RKO (cell line): Measurements from ENCODE around the gene TAMALIN.

ENCODE experiments used
- DNase-seq: peaks from one replicate; pipeline ENCODE4 v3.0.0-alpha.2; 2016; ENCODE audit warnings: low spot score

TAMALIN gene

DNA sequence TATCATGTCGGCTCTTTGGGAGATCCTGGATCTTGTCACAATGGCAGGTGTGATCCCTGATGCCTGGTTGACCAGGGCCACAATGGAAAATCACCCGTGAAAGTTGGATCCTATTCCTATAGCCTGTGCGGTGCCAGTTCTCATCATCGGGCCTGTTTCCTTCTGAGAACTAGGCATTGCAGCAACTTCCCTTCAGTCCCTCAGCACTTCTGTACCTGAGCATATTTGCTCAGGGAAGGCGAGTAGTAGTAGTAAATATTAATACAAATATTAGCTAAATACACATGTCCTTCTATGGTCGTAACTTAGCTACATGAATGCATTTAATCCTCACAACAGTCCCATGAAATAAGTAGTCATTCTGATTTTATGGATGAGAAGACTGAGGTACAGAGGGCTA is 22.1 kb upstream of the TAMALIN start:
- no peak for DNase-seq

DNA sequence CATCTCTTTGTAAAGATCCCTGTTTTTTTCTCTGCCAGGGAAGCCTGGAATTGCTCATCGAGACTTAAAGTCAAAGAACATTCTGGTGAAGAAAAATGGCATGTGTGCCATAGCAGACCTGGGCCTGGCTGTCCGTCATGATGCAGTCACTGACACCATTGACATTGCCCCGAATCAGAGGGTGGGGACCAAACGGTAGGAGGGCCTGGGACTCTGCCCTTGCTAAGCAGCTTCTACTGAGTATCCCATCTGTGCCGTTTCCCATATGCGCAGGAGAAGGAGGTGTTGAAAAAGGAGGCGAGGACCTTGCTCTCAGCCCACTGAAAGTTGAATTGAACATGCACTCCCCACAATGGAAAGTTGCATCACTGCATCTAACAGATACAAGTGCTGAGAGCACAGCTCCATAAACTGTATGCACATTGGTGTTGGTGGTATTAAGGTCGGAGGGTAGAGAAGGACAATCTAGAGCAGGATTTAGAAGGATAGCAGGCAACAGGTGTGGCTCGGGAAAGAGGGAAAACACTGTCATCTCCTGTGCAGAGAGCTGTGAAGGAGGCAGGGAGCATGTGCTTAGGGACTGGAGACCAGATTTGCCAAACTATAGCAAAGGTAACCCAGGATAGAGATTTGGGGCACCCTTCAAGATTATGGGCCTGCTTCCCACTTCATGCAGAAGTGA is 21.5 kb upstream of the TAMALIN start:
- DNase-seq: no peak

DNA sequence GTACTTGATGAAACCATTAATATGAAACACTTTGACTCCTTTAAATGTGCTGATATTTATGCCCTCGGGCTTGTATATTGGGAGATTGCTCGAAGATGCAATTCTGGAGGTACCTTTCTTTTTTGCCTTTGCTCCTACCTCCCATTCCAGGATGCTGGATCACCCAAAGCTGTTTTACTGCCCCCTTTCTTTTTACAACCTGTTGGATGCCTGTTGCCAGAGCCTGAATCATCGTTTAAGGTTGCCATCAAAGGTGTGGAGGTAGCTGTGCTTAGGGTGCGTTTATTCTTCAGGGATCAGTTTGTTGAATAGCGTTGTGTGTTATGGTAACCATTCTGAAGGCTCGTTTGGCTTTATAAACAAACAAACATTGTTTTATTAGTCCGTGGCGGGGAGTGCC is 19.9 kb upstream of the TAMALIN start:
- DNase-seq: no peak

DNA sequence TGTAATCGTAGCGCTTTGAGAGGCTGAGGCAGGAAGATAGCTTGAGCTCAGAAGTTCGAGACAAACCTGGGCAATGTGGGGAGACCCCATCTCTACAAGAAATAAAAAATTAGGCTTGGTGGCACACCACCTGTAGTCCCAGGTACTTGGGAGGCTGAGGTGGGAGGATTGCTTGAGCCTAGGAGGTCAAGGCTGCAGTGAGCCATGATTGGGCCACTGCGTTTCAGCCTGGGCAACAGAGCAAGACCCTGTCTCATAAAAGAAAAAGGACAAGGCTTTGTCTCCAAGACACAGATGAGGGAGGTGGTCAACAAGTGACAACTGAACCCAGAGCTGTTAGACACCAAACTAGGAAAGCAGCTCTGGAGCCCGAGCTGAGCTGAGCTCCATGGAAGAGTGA is 14.5 kb upstream of the TAMALIN start:
- no peak for DNase-seq

DNA sequence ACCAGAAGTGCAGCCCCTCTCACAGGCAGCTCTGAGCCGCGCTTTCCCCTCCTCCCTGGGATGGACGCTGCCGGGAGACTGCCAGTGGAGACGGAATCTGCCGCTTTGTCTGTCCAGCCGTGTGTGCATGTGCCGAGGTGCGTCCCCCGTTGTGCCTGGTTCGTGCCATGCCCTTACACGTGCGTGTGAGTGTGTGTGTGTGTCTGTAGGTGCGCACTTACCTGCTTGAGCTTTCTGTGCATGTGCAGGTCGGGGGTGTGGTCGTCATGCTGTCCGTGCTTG is 12.3 kb upstream of the TAMALIN start:
- no peak for DNase-seq

DNA sequence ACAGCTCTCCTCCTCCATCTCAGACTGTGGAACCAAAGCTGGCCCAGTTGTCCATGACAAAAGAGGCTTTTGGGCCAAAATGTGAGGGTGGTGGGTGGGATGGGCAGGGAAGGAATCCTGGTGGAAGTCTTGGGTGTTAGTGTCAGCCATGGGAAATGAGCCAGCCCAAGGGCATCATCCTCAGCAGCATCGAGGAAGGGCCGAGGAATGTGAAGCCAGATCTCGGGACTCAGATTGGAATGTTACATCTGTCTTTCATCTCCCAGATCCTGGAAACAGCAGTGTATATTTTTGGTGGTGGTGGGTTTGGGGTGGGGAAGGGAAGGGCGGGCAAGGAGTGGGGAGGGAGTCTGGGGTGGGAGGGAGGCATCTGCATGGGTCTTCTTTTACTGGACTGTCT is 11.8 kb upstream of the TAMALIN start:
- DNase-seq: no peak

DNA sequence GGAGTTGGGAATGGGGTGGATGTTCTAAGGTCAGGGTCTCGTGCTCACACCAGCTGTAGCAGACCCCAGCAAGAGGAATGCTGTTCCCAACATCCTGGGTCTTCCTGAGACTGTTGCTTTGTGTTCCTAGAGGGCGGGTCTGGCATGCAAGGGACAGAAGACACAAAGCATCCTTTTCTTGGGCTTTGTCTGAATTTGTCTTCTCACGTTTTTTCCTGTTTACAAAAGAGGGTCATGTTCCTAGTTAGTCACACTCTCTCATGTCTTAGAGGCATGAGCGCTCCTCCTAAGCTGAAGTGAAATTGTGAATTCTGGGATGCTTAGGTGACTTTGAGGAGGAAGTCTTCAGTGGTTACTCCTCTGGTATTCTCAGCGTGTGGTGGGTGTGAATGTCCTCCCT is 9.6 kb upstream of the TAMALIN start:
- no peak for DNase-seq

DNA sequence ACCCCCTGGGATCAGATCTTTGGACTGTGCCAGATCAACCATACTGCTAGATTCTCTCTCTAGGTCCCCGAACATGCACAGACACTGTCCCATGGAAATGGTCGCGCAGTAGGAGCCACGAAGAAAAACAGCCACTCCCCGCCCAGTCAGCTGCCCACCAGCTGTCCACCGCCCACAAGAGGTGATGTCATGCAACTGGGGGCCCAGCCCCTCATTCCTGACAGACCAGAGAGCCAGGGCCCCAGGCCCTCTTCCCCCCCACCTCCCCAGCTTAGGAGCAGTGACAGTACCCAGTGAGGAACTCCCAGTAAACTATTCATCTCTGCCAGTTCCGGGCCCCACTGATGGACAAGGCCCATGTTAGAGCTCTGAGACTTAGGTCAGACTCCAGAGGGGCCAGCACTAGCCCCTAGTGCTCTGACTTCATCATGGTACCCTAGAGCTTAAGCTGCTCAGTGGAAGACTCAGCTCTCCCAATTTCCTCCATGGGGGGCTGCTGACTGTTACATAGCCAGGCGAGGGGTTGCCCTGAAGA is 3.7 kb upstream of the TAMALIN start:
- no peak for DNase-seq

DNA sequence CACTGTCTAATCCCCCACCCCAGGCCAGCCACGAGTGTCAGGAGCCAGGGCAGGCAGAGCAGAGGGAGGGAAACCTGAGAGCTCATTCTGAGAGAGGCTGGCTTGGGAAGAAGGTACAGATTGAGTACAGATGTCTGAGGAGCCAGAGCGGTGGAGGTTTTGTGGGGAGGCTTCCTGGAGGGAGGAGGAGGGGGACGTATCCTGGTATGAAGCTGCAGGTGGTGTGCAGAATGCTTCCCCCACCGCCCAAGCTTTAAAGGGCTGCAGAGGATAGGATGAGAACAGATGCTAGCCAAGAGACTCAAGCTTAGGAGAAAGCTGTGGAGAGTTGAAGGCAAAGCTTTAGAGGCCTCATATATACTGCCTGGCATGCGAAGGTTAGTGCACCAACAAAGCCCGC is 3.2 kb upstream of the TAMALIN start:
- DNase-seq: no peak

DNA sequence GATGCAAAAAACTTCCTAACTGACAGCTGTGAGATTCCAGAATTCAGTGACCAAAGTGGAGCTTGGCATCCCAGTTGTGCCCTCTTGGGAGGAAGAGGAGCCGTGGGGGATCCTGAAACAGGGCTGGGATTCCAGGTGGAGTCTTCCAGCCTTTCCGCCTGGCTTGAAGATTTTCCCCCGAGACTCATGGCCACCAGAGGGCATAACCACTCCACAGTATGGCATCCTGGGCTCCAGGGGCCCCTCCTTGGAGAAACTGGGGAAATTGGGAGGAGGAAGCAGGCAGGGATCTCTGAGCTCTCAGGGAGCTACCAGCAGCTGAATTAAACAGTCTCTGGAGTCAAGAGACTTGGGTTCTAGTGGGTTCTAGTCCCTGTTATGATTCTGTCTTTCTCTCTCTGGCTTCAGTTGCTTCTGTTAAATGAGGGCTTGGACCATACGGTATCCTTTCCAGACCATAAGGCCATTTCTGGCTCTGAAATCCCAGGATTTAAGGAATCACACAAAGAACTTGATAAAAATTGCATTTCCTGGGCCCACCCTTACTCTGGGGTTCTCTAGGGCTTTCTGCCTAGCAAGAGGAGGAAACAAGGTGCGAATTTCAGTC is 2.6 kb upstream of the TAMALIN start:
- DNase-seq: peak; percentile 55

DNA sequence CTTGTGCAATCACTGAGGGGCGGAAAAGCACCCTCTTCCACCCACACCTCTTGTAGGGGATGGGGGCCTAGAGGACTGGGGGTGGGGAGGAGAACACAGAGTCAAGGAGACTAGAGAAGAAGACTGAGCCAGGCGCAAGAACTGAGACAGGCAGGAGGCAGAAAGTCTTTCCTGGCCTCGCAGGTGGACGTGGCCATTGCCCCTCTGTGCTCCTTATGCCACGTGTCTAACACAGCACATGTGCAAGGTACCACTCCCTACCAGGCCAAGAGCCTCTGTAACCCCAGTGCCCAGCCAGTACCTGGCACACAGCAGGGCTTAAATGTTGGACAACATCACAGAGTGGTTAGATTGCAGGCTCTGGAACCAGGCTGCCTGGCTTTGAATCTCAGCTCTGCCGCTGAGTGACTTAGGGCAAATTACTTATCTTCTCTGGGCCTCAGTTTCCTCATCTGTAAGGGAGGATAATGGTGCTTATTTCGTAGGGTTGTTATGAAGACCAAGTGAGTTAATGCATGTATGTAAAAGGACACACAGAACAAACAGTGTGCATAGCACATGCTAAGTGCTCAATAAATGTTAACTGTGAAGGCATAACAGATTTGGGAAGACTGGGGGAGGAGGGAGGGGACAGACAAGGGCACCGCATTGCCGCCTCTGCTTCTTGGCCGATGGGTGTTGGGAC is 1.4 kb upstream of the TAMALIN start:
- no peak for DNase-seq

DNA sequence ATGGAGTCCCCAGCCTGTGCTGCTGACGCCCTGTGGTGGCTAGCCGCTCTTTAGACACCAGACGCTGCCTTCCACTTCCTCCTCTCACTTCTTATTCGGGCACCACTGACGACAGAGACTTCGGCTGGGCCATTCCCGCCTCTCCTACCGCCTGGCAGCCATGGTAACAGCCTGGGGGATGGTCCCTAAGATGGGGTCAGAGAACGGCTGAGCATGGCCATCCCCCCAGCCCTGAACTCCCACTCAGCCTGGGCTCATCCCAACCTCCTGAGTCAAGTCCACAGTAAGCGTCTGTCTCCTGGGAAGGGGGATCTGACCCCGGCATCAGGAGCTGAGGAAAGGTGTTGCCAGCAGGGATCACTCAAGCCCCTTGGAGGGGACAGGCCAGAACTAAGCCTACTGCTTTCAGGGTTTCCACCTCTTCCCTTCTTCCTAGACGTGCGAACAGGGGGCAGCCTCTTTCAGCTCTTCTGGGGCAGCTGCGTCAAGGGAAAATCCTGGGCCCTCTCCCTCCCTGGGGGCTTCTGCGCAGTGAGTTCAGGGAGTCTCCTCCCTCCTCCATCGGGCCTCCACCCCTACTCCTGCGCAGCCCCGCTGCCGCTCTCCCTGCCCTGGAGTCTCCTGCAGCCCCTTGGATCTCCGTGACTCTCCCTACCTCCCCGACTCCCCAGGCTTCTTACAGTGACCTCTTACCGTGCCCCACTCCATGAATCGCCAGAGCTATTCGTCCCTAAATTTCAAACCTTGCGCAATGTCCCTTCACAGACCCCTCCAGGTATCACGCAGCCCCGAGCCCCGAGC is 643 bp upstream of the TAMALIN start:
- no peak for DNase-seq

DNA sequence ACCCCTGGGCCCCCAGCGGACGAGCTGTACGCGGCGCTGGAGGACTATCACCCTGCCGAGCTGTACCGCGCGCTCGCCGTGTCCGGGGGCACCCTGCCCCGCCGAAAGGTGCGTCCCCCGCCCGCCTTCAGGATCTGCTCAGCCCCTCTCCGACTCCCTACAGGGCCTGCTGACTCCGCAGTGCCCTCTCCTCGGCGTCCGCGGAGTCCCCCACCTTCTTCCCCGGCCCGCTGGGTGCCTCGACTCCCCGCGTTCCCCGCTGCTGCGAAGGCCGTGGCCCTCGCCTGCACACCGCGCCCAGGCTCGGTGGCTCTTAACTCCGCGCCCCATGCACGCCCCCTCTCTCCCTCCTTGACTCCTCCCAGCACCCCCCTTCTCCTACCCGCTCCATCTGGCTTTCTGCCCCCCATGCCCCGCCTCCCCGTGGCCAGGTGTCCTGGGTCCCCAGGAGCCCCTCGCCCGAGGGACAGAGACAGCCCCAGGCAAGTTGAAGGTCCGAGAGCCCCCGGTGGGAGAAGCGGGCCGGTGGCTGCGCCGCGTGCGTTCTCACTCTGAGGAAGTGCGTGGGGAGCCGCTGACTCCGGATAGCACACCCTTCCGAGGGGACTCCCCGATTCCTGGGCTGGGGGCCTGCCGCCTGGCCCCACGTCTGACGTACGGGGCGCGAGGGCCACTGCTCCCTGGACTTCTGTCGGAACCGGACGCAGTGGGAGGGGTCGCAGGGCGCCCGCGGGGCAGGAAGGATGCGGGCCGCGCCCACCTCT is 594 bp downstream of the TAMALIN start:
- no peak for DNase-seq

DNA sequence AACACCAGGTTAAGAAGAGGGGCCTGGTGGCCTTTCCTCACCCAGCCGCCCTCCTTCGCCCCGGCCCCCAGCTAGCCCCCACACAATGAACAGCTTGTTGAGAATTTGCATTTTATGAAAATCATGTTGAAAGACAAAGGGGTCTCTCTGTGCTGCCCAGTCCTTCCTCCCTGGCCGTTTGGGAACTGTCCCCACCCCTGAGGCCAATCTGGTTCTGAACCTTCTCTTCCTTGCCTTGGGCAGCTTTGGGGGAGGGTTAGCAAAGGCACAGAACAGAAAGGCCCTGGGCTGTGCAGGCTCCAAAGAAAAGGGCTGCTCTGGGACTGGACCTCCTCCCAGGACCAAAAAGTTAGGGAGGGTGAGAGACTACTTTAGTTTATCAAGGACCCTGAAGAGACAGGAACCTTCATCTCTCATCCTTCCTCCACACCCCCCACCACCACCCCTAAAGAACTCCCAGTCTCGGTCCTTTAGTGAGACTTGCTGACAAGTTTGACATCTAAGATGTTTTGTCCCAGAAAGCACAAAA is 1.3 kb downstream of the TAMALIN start:
- no peak for DNase-seq

DNA sequence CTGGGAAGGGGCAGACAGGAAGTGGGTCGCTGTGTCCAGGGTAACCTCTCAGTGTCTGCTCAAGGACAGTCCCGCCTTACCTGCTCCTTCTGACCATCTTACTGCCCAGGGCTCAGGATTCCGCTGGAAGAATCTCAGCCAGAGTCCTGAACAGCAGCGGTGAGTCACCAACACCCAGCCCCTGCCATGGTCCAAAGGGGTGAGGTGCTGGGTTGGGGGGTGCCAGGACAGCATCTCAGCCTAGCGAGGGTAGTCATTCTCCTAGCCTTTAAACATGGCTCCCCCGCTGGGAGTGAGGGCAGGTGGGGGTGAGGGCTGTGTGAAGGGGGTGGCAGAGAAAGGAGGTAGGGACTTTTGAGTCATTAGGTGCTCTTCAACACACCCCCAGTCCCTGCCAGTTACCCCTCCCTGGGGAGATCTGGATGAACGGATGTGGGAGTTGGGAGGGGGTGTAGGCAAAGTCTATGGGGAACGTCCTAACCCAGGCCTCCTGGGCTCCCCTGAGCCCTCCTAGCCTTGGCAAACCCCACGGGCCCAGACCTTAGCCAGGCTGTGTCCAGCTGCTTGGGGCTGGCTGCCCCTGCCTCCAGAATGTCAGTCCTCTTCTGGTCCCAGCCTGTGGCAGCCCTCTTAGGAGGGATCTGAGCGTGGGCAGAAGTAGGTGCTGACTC is 2.5 kb downstream of the TAMALIN start:
- no peak for DNase-seq

DNA sequence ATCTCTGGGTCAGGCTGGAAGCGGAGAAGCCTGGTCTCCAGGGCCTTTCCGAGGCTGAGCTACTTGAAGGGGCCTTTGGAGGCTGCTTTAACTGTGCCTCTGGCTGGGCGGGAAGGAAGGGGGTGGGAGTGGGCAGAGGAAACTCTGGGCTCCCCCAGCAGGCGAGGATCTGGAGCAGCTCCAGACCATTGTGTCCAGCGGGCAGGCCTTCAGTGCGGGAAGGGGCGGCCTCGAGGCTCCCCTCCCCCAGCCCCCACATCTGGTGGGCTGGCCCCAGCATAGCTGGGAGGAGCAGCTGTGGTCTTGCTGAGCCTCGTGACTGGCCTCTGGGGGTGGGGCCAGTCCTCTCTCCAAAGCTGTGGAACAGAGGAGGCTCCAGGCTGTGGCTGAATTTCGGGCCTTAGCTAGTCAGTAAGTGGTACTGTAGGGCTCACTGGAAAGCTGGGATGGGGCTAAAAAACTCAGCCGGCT is 3.4 kb downstream of the TAMALIN start:
- DNase-seq: no peak

DNA sequence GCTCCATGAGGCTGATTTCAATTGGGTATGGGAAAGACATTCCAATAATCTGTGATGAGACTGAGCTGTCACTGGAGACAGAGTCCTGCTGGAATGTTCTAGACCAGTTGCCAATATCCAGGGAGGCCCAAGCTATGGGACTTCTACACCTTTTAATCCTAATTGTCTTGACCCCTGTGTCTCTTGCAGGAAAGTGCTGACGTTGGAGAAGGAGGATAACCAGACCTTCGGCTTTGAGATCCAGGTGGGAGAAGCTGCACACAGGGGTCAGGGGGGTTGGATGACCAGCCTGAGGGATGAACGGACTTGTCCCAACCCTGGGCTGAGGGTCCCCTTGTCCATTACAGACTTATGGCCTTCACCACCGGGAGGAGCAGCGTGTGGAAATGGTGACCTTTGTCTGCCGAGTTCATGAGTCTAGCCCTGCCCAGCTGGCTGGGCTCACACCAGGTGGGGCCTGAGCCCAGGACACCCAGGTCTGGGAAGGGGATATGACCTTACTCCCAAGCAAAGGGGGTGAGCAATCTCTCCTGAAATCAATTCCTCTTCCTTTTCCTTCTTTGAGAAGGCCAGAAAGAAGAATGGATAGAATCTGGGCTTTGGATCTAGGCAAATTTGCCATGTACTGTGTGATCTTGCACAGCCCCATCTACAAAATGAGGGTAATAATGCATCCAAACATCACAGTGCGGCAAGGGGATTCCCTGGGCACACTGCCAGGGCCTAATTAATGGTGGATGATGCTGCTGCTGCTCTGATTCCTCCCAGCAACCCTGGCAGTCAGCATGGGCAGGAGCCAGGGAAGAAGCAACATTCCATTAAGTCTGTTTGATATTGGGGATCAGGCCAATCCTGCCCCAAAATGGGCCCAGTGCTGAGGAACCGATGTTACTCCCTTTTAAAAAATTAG is 4.2 kb downstream of the TAMALIN start:
- DNase-seq: no peak

DNA sequence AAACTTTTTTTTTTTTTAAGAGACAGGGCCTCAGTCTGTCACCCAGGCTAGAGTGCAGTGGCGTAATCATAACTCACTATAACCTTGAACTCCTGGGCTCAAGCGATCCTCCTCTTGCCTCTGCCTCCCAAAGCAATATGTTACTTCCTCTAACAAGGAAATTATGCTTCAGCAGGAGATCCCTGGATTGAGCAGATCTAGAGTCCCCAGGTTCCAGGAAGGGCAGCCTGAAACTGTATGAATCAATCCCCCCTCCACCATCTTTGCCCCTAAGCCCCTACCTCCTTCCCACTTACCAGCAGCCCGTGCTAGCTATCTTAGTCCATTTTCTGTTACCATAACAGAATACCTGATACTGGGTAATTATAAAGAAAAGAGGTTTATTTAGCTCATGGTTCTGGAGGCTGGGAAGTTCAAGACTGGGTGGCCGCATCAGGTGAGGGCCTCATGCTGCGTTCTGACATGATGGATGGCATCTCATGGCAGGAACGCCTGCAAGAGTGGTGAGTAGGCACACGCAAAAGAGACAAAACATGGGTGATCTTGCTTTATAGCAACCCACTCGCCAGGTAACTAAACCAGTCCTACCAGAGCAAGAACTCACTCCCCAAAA is 5.0 kb downstream of the TAMALIN start:
- DNase-seq: no peak

DNA sequence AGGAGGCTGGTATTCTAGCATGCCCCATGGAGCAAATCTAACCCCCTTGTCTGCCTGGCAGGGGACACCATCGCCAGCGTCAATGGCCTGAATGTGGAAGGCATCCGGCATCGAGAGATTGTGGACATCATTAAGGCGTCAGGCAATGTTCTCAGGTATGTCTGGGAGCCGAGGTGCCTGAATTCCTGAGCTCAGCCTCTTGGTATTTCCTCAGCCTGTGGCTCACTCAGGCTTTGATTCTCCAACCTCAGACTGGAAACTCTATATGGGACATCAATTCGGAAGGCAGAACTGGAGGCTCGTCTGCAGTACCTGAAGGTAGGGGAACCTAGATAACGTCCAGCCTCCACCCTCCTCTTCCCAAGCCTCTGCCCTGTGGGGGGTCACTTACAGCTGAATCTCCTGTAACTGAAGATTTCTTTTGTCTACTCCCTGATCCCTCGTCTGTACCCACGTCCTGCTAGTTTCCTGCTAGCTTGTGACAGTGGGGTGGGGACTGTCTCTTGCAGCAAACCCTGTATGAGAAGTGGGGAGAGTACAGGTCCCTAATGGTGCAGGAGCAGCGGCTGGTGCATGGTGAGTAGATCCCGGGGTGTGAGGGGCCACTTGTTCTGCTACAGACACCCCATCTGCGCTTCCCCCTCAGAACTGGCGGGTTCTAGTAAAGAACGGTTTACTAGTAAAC is 7.0 kb downstream of the TAMALIN start:
- DNase-seq: no peak
